ENCODE results near the gene MDK.

The MDK gene, protein sequence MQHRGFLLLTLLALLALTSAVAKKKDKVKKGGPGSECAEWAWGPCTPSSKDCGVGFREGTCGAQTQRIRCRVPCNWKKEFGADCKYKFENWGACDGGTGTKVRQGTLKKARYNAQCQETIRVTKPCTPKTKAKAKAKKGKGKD

DNA sequence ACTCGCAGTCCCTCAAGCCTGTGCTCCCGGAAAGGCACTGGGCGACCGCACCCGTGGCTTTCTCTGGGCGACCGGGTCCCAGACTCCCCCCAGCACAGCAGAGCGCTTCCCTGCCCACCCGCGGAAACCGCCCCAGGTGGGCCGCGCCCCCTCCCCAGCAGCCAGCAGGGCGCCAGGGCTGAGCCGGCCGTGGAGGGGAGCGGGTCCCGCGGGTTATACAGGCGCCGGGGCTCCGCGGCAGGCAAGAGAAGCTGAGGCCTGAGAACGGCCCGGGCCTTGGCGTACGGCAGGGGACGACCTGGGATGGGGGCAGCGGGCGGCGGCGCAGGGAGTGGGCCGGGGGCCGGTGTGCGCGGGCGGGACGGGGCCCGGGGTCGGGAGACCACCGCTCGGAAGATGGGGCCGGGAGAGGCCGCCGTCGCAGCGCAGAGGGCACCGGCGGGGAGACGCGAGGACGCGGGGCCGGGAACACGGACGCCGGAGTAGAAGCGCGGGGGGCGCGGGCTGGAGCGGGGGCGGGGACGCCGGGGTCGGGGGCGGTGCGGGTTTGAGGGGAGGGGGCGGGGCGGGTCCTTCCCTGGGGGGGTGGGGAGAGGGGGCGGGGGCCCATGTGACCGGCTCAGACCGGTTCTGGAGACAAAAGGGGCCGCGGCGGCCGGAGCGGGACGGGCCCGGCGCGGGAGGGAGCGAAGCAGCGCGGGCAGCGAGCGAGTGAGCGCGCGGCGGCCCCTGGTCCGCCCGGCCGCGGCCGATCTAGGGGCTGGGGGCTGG, at the start of gene MDK:
TSS of gene MDK (plus strand) at position 622 of the 771 bp plus-strand sequence. CDS start 389 bp downstream, outside the sequence.
- DNase-seq, result no peak

GRCh38 chr11:46332093-46332567, 49.3 kb upstream of the MDK start:
- DNase-seq, result no peak

- peak; percentile 66 for DNase-seq
Measured at GRCh38 chr11:46332568-46333393, 48.7 kb upstream of the MDK start.

DNA sequence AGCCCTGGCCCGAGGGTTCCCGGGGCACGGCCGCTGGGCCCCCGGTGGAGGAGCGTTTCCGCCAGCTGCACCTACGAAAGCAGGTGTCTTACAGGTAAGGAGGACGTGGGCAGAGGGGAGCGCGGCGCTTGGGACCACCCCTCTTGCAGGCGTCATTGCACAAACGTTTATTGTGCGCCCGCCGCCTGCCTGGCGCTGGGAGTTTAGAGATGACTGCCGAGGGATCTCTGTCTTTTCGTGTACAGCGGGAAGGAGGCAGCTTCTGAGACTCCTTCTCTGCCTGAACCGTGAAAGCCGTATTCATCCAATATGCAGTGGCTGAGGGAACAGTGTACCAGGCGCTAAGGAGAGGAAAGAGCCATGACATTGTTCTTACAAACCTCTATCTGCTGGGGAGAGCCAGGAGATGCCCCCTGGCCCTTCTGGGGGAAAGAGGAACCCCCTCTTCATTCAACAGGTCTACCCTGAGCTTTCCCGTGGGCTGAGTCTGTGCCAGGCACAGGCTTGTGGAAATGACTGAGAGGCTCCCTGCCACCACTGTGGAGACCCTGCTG, 48.0 kb upstream of the MDK start:
- DNase-seq, result no peak

DNA sequence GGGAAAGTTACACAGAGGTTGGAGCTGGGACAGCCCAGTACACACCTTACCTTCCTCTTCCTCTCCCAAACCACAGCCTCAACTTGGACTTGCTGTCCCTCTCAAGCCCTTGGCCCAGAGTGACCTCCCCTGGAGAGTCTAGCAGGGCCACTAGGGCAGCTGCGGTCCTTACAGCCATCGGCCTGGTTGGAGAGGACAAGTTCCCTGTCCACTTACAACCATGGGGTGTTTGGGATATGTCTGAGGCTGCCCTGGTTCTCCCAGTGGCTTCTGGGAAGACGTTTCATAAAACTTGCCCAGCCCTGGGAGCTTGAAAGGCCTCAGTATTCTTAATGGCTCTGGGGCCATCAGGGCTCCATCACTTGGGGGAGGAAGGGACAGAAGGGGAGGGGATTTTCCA, 47.3 kb upstream of the MDK start:
- no peak for DNase-seq

- DNase-seq, result no peak
Measured at GRCh38 chr11:46335271-46335670, 46.2 kb upstream of the MDK start.

DNA sequence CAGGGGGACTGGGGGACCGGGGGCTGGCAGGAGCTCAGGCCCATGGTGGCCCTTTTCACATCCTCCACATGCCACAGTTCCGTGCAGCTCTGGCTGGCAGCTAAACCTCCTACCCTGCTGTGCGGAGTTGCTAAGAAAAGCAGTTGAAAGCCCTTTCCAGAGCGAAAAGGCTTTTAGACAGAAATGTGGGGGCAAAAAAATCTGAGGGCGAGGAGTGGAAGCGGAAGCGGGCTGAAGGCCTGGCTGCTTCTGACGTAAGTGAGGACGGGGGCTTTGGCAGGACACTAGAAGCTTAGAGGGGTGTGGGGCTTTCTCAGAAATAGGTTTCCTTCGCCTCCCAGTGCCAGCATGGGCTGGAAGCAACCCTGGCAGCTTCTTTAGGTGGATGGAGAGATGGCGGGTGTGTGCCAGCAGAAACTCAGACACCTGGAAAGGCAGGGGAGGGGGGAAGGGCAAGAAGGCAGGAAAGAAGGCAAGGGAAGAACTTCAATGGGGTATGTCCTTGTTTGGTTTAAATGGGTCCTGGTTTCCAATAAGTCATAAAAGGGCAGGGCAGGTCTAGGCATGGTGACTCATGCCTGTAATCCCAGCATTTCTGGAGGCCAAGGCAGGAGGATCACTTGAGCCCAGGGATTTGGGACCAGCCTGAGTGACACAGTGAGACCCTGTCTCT, 45.4 kb upstream of the MDK start:
- no peak for DNase-seq

GRCh38 chr11:46336563-46337180, 44.8 kb upstream of the MDK start:
- no peak for DNase-seq

DNA sequence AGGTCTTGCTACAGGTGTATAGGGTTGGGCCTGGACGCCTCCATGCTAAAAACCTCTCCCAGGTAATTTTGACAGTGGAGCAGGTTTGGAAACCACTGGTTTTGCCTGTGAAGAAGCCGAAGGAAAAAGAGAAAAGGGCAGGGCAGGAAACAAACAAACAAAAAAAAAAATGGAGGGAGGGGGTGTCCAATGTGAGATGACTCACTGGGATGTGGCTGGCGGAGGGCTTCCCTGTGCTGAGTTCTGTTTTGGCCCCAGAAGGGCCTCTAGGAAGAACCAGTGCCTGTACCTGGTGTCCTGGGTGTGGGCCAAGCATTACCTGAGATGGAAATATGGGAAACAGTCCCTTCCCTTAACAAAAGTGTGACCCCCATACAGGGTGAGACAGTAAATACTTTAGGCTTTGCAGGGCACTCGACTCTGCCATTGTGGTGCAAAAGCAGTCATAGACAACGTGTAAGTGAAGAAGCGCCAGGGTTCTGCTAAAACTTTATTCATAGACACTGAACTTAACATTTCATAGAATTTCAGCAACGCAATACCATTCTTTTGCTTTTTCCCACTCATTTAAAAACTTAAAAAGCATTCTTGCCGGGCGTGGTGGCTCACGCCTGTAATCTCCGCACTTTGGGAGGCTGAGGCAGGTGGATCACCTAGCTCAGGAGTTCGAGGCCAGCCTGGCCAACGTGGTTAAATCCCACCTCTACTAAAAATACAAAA, 43.7 kb upstream of the MDK start:
- no peak for DNase-seq

DNA sequence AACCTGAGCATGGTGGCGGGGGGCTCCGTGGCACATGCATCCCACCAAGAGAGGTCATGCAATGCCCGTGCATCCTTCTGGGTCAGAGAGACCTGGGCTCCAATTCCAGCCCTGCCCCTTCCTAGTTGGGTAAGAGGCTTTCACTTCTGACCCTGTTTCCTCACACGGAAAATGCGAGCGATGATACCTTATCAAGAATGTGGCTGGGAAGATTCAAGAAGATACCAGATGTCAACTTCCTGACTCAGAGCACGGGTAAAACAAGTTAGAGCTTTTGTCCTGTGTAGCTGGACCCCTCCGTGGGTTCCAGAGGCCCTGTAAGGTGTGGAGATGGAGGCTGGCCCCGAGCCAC, 42.9 kb upstream of the MDK start:
- no peak for DNase-seq

DNA sequence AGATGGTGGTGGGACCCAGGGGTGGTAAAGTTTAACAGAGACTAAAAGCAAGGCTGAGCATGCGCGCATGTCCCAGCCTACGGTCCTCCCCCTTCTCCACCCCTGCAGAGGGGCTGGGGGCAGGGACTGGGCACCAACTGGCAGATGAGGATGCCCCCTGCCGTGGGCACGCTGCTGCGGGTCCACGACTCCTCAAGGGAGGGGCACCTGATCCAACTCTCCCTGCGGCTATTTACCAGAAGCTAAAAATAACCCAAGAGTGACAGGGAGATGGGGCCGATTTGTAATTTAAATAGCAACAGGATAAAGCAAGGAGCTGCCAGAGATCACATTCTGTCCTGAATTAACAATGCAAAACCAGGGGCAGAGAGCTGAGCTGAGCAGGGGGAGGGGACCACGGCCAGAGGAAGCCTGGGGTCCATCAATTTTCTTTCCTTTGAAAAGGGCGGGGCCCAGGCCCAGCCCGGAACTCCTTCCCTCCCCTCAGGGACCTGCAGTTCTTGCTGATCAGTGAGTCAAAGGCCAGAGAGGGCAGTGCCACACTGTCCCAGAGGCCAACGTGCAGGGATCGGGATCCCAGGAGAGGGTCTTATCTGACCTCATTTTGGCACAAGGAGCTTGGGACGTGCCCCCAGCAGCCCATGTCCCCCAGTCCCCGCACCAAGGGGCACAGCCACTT, 42.3 kb upstream of the MDK start:
- no peak for DNase-seq

DNA sequence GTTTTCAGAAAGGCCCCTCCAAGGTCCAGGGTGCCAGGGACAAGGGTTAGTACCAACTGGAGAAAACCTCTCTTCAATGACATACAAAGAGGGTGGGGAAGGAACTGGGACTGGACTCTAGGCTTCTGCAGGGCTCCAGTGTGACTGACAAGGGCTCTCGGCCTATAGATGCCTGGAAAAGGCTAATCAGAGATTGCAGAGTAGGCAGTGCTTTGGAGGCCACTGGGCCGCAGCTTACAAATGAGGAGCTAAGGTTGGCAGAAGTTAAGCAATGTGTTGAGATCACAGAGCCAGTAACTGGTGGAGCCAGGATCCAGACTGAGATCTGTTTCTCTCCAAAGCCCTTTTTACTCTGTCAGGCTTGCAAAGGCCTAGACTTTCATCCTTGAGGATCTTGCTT, 41.7 kb upstream of the MDK start:
- no peak for DNase-seq

DNA sequence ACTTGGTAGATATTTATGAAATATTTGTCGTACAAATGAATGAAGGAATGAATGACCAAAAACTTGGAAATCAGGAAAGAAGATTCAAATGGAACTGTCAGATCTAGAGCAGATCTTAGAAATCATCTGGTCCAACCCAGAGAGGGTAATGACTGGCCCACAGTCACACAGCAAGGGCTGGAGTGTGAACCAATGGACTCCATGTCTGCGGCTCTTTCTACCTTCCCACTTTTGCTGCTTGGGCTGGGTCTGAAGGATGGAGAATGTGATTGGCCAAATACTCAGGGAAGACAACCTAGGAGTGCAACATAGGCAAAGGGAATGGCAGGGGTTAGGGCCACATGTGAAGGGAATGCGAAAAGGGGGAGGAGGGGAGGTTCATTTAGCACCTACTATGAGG, 40.0 kb upstream of the MDK start:
- DNase-seq, result no peak

GRCh38 chr11:46342239-46342638, 39.2 kb upstream of the MDK start:
- no peak for DNase-seq

DNA sequence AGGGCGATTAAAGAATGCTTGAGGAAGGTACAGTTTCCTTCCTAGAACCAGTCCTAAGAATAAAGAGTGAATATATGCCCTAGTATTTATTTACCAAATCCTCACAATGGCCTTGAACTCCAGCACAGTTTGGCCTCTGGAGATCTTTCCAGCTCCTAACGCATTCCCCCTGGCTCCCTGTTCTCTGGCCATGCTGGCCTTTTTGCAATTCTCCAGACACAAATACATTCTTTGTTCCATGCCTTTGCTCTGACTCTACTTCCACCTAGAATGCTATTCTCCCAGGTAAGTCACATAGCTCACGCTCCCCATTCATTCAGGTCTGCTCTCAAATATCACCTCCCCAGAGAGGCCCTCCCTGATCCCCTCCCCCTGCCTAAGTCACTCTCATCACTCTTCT, 37.9 kb upstream of the MDK start:
- DNase-seq, result no peak

DNA sequence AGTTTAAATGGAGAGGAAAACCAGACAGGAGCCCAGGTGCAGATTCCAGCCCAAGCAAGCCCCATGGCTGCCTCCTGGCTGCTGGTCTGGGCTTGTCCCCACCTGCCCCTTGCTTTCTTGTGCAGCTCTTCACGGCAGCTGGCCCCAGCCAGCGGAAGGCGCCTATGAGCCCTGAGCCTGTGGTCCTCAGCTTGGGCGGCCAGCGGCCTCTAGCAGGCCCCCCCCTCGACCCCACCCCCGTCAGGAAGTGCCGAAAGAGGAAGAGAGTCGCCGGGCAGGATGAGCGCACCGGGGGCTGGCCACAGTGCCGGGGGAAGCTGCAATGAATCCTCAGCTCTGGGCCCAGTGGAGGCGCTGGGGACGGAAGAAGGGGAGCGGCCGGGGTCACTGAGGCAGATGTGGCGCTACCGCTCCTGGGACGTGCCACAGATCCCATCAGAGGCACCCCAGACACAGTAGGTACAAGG, 36.3 kb upstream of the MDK start:
- no peak for DNase-seq

DNA sequence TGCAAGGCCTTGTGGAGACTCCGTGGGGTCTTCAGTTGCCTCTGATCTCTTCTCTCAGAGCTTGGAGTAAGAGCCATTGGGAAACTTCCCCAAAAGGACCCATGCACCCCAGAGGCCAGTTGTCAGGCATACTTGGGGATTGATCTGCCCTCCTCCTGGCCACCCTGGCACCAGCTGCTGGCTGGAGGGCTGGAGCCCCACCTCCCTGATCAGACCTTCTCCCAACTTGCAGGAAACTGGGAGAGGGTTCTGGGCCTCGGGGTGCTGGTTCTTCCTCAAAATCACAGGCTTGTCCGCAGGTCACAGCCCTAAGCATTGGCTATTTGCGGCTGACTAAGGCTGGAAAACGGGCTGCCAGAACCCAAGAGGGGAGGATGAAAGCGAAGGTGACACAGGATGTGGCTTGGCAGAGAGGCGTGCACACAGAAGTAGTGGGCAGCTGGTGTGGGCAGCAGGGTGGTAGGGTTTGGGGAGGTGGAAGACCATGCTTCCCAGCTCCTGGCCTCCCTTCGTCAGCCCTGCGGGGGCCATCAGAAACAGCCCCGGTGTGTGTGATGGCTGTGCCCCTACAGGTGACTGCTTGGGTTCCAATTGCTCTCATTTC, 35.5 kb upstream of the MDK start:
- DNase-seq, result no peak

- peak; percentile 84 for DNase-seq
Measured at GRCh38 chr11:46346886-46347636, 34.4 kb upstream of the MDK start, which contains the start of gene DGKZ. DGKZ (plus strand) TSS chr11:46347463; CDS start chr11:46347660, 197 bp downstream.

GRCh38 chr11:46347637-46348311, 33.7 kb upstream of the MDK start:
- no peak for DNase-seq
